Measurements from ENCODE around the gene NR4A1.
A peak's percentile ranks its signal among the peaks of the same experiment; 100 is the strongest.

The NR4A1 gene

DNA sequence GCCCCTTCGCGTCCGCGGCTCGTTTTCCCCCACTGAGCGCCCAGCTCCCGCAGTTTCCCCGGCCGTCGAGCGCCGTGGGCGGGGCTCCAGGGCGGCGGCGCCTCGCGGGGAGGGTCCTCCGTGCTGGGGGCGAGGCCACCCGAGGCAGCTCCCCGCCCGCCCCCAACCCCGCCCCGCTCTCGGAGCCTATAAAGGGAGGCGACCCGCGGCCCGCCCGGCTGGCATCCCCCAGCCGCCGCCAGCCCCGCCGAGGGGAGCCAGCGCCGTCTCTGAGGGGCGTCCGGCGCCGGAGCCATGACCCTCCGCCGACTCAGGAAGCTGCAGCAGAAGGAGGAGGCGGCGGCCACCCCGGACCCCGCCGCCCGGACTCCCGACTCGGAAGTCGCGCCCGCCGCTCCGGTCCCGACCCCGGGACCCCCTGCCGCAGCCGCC is 44.5 kb upstream of the NR4A1 start, which contains the start of gene TAMALIN:
Gene TAMALIN, plus strand, starts transcription at position 221 of the 432 bp plus-strand sequence. Its CDS starts 74 bp downstream, at position 295.
- TF ChIP-seq, protein P1, sequence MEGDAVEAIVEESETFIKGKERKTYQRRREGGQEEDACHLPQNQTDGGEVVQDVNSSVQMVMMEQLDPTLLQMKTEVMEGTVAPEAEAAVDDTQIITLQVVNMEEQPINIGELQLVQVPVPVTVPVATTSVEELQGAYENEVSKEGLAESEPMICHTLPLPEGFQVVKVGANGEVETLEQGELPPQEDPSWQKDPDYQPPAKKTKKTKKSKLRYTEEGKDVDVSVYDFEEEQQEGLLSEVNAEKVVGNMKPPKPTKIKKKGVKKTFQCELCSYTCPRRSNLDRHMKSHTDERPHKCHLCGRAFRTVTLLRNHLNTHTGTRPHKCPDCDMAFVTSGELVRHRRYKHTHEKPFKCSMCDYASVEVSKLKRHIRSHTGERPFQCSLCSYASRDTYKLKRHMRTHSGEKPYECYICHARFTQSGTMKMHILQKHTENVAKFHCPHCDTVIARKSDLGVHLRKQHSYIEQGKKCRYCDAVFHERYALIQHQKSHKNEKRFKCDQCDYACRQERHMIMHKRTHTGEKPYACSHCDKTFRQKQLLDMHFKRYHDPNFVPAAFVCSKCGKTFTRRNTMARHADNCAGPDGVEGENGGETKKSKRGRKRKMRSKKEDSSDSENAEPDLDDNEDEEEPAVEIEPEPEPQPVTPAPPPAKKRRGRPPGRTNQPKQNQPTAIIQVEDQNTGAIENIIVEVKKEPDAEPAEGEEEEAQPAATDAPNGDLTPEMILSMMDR (IDR thresholded peaks at IDR 0.05; ENCODE audit: extremely low read depth, missing control alignments): no peak
- peak; percentile 81 for DNase-seq (ENCODE audit: low spot score)

DNA sequence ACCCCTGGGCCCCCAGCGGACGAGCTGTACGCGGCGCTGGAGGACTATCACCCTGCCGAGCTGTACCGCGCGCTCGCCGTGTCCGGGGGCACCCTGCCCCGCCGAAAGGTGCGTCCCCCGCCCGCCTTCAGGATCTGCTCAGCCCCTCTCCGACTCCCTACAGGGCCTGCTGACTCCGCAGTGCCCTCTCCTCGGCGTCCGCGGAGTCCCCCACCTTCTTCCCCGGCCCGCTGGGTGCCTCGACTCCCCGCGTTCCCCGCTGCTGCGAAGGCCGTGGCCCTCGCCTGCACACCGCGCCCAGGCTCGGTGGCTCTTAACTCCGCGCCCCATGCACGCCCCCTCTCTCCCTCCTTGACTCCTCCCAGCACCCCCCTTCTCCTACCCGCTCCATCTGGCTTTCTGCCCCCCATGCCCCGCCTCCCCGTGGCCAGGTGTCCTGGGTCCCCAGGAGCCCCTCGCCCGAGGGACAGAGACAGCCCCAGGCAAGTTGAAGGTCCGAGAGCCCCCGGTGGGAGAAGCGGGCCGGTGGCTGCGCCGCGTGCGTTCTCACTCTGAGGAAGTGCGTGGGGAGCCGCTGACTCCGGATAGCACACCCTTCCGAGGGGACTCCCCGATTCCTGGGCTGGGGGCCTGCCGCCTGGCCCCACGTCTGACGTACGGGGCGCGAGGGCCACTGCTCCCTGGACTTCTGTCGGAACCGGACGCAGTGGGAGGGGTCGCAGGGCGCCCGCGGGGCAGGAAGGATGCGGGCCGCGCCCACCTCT is 43.9 kb upstream of the NR4A1 start:
- peak; percentile 76 for DNase-seq (ENCODE audit: low spot score)
- TF ChIP-seq, protein P1 (IDR thresholded peaks at IDR 0.05; ENCODE audit: extremely low read depth, missing control alignments): no peak

DNA sequence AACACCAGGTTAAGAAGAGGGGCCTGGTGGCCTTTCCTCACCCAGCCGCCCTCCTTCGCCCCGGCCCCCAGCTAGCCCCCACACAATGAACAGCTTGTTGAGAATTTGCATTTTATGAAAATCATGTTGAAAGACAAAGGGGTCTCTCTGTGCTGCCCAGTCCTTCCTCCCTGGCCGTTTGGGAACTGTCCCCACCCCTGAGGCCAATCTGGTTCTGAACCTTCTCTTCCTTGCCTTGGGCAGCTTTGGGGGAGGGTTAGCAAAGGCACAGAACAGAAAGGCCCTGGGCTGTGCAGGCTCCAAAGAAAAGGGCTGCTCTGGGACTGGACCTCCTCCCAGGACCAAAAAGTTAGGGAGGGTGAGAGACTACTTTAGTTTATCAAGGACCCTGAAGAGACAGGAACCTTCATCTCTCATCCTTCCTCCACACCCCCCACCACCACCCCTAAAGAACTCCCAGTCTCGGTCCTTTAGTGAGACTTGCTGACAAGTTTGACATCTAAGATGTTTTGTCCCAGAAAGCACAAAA is 43.2 kb upstream of the NR4A1 start:
- TF ChIP-seq, protein P1 (IDR thresholded peaks at IDR 0.05; ENCODE audit: extremely low read depth, missing control alignments): no peak
- DNase-seq (ENCODE audit: low spot score): no peak

DNA sequence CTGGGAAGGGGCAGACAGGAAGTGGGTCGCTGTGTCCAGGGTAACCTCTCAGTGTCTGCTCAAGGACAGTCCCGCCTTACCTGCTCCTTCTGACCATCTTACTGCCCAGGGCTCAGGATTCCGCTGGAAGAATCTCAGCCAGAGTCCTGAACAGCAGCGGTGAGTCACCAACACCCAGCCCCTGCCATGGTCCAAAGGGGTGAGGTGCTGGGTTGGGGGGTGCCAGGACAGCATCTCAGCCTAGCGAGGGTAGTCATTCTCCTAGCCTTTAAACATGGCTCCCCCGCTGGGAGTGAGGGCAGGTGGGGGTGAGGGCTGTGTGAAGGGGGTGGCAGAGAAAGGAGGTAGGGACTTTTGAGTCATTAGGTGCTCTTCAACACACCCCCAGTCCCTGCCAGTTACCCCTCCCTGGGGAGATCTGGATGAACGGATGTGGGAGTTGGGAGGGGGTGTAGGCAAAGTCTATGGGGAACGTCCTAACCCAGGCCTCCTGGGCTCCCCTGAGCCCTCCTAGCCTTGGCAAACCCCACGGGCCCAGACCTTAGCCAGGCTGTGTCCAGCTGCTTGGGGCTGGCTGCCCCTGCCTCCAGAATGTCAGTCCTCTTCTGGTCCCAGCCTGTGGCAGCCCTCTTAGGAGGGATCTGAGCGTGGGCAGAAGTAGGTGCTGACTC is 42.0 kb upstream of the NR4A1 start:
- DNase-seq (ENCODE audit: low spot score): no peak
- TF ChIP-seq, protein P1 (IDR thresholded peaks at IDR 0.05; ENCODE audit: extremely low read depth, missing control alignments): no peak

DNA sequence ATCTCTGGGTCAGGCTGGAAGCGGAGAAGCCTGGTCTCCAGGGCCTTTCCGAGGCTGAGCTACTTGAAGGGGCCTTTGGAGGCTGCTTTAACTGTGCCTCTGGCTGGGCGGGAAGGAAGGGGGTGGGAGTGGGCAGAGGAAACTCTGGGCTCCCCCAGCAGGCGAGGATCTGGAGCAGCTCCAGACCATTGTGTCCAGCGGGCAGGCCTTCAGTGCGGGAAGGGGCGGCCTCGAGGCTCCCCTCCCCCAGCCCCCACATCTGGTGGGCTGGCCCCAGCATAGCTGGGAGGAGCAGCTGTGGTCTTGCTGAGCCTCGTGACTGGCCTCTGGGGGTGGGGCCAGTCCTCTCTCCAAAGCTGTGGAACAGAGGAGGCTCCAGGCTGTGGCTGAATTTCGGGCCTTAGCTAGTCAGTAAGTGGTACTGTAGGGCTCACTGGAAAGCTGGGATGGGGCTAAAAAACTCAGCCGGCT is 41.1 kb upstream of the NR4A1 start:
- TF ChIP-seq, protein P1 (IDR thresholded peaks at IDR 0.05; ENCODE audit: extremely low read depth, missing control alignments): no peak
- DNase-seq (ENCODE audit: low spot score): no peak

DNA sequence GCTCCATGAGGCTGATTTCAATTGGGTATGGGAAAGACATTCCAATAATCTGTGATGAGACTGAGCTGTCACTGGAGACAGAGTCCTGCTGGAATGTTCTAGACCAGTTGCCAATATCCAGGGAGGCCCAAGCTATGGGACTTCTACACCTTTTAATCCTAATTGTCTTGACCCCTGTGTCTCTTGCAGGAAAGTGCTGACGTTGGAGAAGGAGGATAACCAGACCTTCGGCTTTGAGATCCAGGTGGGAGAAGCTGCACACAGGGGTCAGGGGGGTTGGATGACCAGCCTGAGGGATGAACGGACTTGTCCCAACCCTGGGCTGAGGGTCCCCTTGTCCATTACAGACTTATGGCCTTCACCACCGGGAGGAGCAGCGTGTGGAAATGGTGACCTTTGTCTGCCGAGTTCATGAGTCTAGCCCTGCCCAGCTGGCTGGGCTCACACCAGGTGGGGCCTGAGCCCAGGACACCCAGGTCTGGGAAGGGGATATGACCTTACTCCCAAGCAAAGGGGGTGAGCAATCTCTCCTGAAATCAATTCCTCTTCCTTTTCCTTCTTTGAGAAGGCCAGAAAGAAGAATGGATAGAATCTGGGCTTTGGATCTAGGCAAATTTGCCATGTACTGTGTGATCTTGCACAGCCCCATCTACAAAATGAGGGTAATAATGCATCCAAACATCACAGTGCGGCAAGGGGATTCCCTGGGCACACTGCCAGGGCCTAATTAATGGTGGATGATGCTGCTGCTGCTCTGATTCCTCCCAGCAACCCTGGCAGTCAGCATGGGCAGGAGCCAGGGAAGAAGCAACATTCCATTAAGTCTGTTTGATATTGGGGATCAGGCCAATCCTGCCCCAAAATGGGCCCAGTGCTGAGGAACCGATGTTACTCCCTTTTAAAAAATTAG is 40.3 kb upstream of the NR4A1 start:
- no peak for DNase-seq (ENCODE audit: low spot score)
- TF ChIP-seq, protein P1 (IDR thresholded peaks at IDR 0.05; ENCODE audit: extremely low read depth, missing control alignments): no peak
